Measurements from ENCODE around the gene STRADB.

DNA sequence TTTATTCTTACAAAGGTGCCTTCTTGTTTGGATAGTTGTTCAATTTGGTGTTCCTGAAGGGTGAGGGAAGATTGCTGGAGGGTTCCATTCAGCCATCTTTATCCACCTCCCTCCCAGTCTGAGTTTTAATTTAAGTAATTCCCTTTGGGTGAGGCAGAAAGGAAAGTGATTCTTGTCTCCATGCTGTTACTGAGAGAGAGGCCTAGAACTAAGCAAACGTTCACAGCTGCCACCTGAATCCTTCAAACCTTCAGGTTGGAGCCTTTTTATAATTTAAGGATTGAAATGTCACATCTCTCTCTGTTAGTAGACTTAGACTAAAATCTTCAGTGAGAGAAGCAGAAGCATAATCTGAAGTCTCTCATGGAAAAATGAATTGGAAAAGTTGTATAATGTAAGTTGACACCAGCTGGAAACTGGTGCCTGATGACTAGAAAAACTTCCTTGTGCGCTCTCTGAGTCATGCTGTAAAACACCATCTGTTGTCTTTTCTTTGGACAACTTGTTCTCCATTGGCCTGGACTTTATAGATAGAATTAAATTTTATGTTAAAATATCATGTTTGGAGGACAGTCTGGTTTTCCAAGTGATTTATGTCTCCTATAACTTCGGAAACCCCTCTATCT is 14.6 kb downstream of the STRADB start:
- TF ChIP-seq, protein P1, sequence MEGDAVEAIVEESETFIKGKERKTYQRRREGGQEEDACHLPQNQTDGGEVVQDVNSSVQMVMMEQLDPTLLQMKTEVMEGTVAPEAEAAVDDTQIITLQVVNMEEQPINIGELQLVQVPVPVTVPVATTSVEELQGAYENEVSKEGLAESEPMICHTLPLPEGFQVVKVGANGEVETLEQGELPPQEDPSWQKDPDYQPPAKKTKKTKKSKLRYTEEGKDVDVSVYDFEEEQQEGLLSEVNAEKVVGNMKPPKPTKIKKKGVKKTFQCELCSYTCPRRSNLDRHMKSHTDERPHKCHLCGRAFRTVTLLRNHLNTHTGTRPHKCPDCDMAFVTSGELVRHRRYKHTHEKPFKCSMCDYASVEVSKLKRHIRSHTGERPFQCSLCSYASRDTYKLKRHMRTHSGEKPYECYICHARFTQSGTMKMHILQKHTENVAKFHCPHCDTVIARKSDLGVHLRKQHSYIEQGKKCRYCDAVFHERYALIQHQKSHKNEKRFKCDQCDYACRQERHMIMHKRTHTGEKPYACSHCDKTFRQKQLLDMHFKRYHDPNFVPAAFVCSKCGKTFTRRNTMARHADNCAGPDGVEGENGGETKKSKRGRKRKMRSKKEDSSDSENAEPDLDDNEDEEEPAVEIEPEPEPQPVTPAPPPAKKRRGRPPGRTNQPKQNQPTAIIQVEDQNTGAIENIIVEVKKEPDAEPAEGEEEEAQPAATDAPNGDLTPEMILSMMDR (IDR thresholded peaks at IDR 0.05 in 4 of 5, conservative IDR thresholded peaks at IDR 0.05 in 1 of 5) = no peak
- TF ChIP-seq POLR2A (IDR thresholded peaks at IDR 0.05) = no peak

Measured in gastrocnemius medialis (tissue), 4 donors.